ENCODE results near the gene CEP192.
"Not testable (repeated sequence)": the region's sequence is repeated elsewhere in the genome, so short reads cannot be mapped to it uniquely, and the experiment has no call there.

CEP192 gene

GRCh38 chr18:13032173-13032572, 41.0 kb downstream of the CEP192 start:
- no peak for DNase-seq (ENCODE audit: low read depth in 1 of 2, low spot score in 1 of 2)

GRCh38 chr18:13035249-13035914, 44.2 kb downstream of the CEP192 start:
- DNase-seq (ENCODE audit: low read depth in 1 of 2, low spot score in 1 of 2), result no peak

- DNase-seq (ENCODE audit: low read depth in 1 of 2, low spot score in 1 of 2), result no peak
Measured at GRCh38 chr18:13036622-13037320, 45.6 kb downstream of the CEP192 start.

DNA sequence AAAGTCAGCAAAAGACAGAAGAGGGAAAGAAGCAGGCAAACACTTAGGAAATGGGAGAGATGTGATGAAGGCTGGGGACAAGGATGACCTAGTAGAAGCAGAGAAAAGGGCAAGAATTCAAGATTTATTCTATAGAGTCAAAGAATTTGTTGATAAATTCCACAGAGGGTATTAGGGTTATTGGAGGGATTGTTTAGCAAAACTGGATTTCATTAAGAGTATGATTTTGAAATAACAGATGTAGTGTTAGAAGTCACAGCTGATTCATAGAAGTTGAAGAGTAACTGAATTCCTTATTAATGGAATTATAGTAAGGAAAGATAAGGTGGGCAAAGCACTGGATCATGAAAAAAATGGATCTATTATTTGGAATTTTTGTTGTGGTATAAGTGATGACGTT, 48.6 kb downstream of the CEP192 start:
- DNase-seq (ENCODE audit: low read depth in 1 of 2, low spot score in 1 of 2), result no peak

DNA sequence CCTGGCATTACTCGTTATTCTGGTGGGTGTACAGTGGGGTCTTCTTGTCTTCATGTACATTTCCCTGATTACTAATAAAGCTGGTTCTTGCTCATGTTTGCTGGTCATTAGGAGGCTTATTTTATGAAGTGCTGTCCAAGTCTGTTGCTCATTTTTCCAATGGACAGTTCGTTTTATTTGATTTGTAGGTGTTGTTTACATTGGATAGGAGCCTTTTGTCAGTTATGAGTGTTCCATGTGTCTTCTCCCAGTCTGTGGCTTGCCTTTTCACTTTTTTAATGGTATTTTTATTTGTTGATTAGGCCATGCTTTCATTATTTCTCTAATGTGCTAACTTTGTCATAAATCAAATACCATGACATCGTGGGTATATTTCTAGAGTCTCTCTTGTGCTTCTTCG, 51.9 kb downstream of the CEP192 start:
- DNase-seq (ENCODE audit: low read depth in 1 of 2, low spot score in 1 of 2), result no peak

GRCh38 chr18:13048061-13048595, 57.0 kb downstream of the CEP192 start:
- DNase-seq (ENCODE audit: low read depth in 1 of 2, low spot score in 1 of 2), result no peak

DNA sequence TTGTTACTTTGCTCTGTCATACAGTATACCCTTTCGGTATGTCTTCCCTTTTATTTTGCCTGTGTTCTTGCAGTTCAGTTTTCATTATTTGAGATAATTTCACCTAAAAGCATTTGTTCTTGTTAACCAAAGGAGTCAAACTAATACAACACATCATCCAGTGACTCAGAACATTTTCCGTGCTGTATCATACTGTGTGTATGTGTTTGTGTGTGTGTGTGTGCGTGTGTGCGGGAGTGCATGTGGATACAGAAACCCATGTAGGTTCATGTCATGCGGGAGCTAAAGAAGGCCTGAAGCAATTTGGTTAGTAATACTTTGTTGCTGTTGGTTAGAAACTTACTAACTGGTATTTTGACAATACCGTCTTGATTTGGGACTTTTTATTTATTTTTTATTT, 60.0 kb downstream of the CEP192 start:
- no peak for DNase-seq (ENCODE audit: low read depth in 1 of 2, low spot score in 1 of 2)

GRCh38 chr18:13051950-13052349, 60.8 kb downstream of the CEP192 start:
- no peak for DNase-seq (ENCODE audit: low read depth in 1 of 2, low spot score in 1 of 2)

GRCh38 chr18:13054336-13054735, 63.2 kb downstream of the CEP192 start:
- no peak for DNase-seq (ENCODE audit: low read depth in 1 of 2, low spot score in 1 of 2)

- no peak for DNase-seq (ENCODE audit: low read depth in 1 of 2, low spot score in 1 of 2)
Measured at GRCh38 chr18:13061630-13062189, 70.5 kb downstream of the CEP192 start.

GRCh38 chr18:13067124-13067523, 76.0 kb downstream of the CEP192 start:
- no peak for DNase-seq (ENCODE audit: low read depth in 1 of 2, low spot score in 1 of 2)

DNA sequence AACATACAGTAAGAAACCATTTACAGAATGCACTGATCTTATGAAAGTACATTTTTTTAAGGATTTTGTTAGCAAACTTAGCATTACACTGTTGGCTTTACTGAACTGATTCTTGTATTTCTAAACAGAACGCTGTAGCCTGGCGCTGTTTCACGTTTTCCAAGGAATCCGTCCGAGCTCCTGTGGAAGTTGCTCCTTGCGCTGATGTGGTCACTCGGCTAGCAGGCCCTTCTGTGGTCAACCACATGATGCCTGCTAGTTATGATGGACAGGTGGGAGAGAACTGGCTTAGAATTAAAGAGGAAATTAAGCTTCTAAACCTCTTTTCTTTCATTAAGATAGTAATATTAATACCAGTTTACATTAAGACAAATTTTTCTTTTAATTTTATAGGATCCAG, 76.8 kb downstream of the CEP192 start:
- DNase-seq (ENCODE audit: low read depth in 1 of 2, low spot score in 1 of 2), result no peak

GRCh38 chr18:13070460-13070859, 79.3 kb downstream of the CEP192 start:
- DNase-seq (ENCODE audit: low read depth in 1 of 2, low spot score in 1 of 2), result no peak

GRCh38 chr18:13076886-13077285, 85.7 kb downstream of the CEP192 start:
- DNase-seq (ENCODE audit: low read depth in 1 of 2, low spot score in 1 of 2), result no peak

- no peak for DNase-seq (ENCODE audit: low read depth in 1 of 2, low spot score in 1 of 2)
Measured at GRCh38 chr18:13077473-13077872, 86.3 kb downstream of the CEP192 start.

GRCh38 chr18:13078065-13078464, 86.9 kb downstream of the CEP192 start:
- not testable (repeated sequence) for DNase-seq (ENCODE audit: low read depth in 1 of 2, low spot score in 1 of 2)

- no peak for DNase-seq (ENCODE audit: low read depth in 1 of 2, low spot score in 1 of 2)
Measured at GRCh38 chr18:13086906-13087305, 95.7 kb downstream of the CEP192 start.

DNA sequence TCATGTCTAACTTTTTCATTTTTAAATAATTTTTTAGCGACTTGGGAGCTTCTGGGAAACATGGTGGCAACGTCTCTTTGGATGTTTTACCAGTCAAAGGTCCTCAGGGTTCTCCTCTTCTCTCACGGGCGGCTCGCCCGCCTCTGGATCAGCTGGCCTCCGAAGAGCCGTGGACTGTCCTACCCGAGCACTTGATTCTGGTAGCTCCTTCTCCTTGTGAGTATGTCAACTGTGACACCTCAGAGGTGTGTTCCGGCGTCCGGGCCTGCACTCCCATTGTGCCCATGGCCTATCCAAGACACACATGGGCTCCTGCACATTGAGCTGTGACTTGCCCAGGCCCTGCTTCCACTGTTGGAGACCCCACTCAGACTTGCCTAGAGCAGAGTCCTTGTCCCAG, 104.3 kb downstream of the CEP192 start:
- no peak for DNase-seq (ENCODE audit: low read depth in 1 of 2, low spot score in 1 of 2)

DNA sequence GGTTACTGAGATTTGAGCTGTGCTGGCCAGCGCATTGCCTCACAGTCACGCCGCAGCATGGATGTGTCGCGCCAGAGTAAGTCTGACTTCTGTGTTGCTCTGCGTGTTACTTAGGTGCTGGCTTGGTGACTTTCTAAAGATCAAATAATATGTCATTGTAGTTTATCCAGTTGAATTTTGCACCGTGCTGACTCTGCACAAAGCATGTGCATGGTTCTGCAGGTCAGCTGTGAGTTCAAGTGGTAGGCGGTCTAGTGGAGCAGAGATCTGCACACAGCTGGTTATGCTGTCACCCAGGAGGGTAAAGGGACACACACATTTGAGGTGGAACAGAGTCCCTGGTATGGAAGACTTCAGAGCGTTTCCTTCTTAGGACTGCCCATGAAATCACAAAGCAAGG, 105.1 kb downstream of the CEP192 start:
- no peak for DNase-seq (ENCODE audit: low read depth in 1 of 2, low spot score in 1 of 2)

GRCh38 chr18:13096719-13097118, 105.6 kb downstream of the CEP192 start:
- DNase-seq (ENCODE audit: low read depth in 1 of 2, low spot score in 1 of 2), result no peak

DNA sequence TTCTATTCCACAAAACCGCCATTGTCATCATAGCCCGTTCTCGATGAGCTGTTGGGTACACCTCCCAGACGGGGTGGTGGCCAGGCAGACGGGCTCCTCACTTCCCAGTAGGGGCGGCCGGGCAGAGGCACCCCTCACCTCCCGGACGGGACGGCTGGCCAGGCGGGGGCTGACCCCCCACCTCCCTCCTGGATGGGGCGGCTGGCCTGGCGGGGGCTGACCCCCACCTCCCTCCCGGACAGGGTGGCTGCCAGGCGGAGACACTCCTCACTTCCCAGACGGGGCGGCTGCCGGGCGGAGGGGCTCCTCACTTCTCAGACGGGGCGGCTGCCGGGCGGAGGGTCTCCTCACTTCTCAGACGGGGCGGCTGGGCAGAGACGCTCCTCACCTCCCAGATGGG, 106.9 kb downstream of the CEP192 start:
- DNase-seq (ENCODE audit: low read depth in 1 of 2, low spot score in 1 of 2), result not testable (repeated sequence)

GRCh38 chr18:13099113-13099512, 108.0 kb downstream of the CEP192 start:
- DNase-seq (ENCODE audit: low read depth in 1 of 2, low spot score in 1 of 2), result no peak

Measured in activated T-helper 1 cell treated with anti-CD3 and anti-CD28 coated beads, Interleukin-2, amount 50 U/mL, for 16 hours (primary cell).